Measurements from ENCODE around the gene AKAP1.

GRCh38 chr17:57090560-57091185 lies 5.6 kb downstream of the AKAP1 start:
- TF ChIP-seq EP300 (IDR thresholded peaks at IDR 0.05) (no peak), CTCF (IDR thresholded peaks at IDR 0.05) (no peak)

Data from upper lobe of left lung (tissue), 4 donors.